Keratinocyte (primary cell): ENCODE data around the gene SYNE1. TPM values are rescaled to one million over a fixed set of nuclear protein-coding genes. Genes with fewer than 3 reads are reported as not detected.
A peak's percentile ranks its signal among the peaks of the same experiment; 100 is the strongest.

Experiments used
- DNase-seq: peaks from one replicate; pipeline ENCODE4 v3.0.0-alpha.2; 2011; ENCODE audit warnings: low read depth, missing footprints, low spot score
- FAIRE-seq: peaks from 2 replicates; lab custom pipeline; 2011; peaks lifted over from hg19 to GRCh38; lab: Jason Lieb, UNC
- H2AFZ ChIP-seq: 2 replicates; pipeline ENCODE4 v1.6.0; 2012; ENCODE audit warnings: low read length, control low read depth, inconsistent platforms; ENCODE audit not compliant: control insufficient read depth
- H3K27ac ChIP-seq: 2 replicates; pipeline ENCODE4 v1.5.1; 2011; ENCODE audit warnings: low read length; ENCODE audit not compliant: control insufficient read depth, insufficient read depth
- H3K27me3 ChIP-seq: 3 replicates; pipeline ENCODE4 v1.6.0; 2011; ENCODE audit warnings: low read length; ENCODE audit not compliant: control insufficient read depth, insufficient read depth; ENCODE audit errors: extremely low read depth
- H3K36me3 ChIP-seq, 2 experiments: 2 replicates in 1 of 2; 3 replicates in 1 of 2; pipeline ENCODE4 v1.5.1; 2011; ENCODE audit warnings: low read length in 2 of 2, mild to moderate bottlenecking in 1 of 2; ENCODE audit not compliant: control insufficient read depth in 2 of 2, insufficient read depth in 2 of 2; ENCODE audit errors: extremely low read depth in 1 of 2
- H3K4me1 ChIP-seq: 3 replicates; pipeline ENCODE4 v1.5.1; 2011; ENCODE audit warnings: low read length; ENCODE audit not compliant: control insufficient read depth, insufficient read depth; ENCODE audit errors: extremely low read depth
- H3K4me2 ChIP-seq: 3 replicates; pipeline ENCODE4 v1.6.0; 2011; ENCODE audit warnings: low read depth, low read length; ENCODE audit not compliant: control insufficient read depth, insufficient read depth; ENCODE audit errors: extremely low read depth
- H3K4me3 ChIP-seq, 3 experiments: fragments of 200-600 bp in 1 of 3; sonication (generic) in 1 of 3; 2 replicates in 2 of 3; 3 replicates in 1 of 3; pipeline ENCODE4 v1.5.1; 2011 to 2016; ENCODE audit warnings: low read length in 3 of 3, mild to moderate bottlenecking in 3 of 3, control low read depth in 2 of 3, inconsistent platforms in 1 of 3, low read depth in 1 of 3, mixed read lengths in 1 of 3, mixed run types in 1 of 3, moderate library complexity in 1 of 3; ENCODE audit not compliant: control insufficient read depth in 2 of 3, insufficient read depth in 2 of 3; ENCODE audit errors: extremely low read depth in 1 of 3
- H3K79me2 ChIP-seq: 2 replicates; pipeline ENCODE4 v1.6.0; 2012; ENCODE audit warnings: low read length; ENCODE audit not compliant: control insufficient read depth, insufficient read depth
- H3K9ac ChIP-seq: 3 replicates; pipeline ENCODE4 v1.6.0; 2011; ENCODE audit warnings: low read length; ENCODE audit not compliant: control insufficient read depth, insufficient read depth; ENCODE audit errors: extremely low read depth
- H3K9me1 ChIP-seq: 3 replicates; pipeline ENCODE4 v1.6.0; 2011; ENCODE audit warnings: low read length; ENCODE audit not compliant: control insufficient read depth, insufficient read depth; ENCODE audit errors: extremely low read depth
- H3K9me3 ChIP-seq: 2 replicates; pipeline ENCODE4 v1.5.1; 2012; ENCODE audit warnings: low read depth, low read length; ENCODE audit not compliant: control insufficient read depth
- H4K20me1 ChIP-seq: 3 replicates; pipeline ENCODE4 v1.6.0; 2011; ENCODE audit warnings: low read length; ENCODE audit not compliant: control insufficient read depth, insufficient read depth; ENCODE audit errors: extremely low read depth
- CTCF ChIP-seq, 3 experiments: IDR thresholded peaks in 1 of 3; conservative IDR thresholded peaks in 1 of 3; optimal IDR thresholded peaks in 1 of 3; 2 replicates in 2 of 3; 3 replicates in 1 of 3; pipeline versions ENCODE3 to v1.5.1; 2011; ENCODE audit warnings: low read length in 3 of 3, mild to moderate bottlenecking in 3 of 3, moderate library complexity in 2 of 3, control low read depth in 1 of 3, inconsistent platforms in 1 of 3; ENCODE audit not compliant: insufficient read depth in 2 of 3; ENCODE audit errors: extremely low read depth in 1 of 3
- EZH2 ChIP-seq: IDR thresholded peaks from one replicate; pipeline ENCODE4 v1.6.1; 2012; ENCODE audit warnings: inconsistent platforms, mild to moderate bottlenecking, low read length, moderate library complexity
- dilution Hi-C: fragments of 300-500 bp; cut with MboI; formaldehyde crosslinking; loops from one replicate; pipeline ENCODE4 v1.7.0; 2020; ENCODE audit warnings: low sequenced_read_pairs; ENCODE audit not compliant: extremely low pct_ligation_motif_present
- polyA plus RNA-seq, 5 experiments: library from polyadenylated mRNA; depleted of rRNA in 3 of 5; stranded (reverse) in 3 of 5; stranded (forward) in 1 of 5; unstranded in 1 of 5; fragments of >200 nt; gene quantifications; 1 replicate in 1 of 5; 2 replicates in 3 of 5; 3 replicates in 1 of 5; pipeline versions ENCODE4 v1.2.1 to v1.2.3, GENCODE V29; 2011 to 2012; ENCODE audit warnings: missing spikeins in 2 of 5, low read depth in 1 of 5, low replicate concordance in 1 of 5

SYNE1 gene
- polyA plus RNA-seq, 1 donor (not counting 4 experiments of a cell fraction or from before 2014, with no cell fraction given): 4.0 TPM

GRCh38 chr6:152093711-152094110, 543.5 kb downstream of the SYNE1 start:
- no peak overlapping the region for H3K4me2 ChIP-seq
- no peak for DNase-seq
- H3K27ac ChIP-seq: no peak overlapping the region
- peaks cover 65% of the 10 kb centered on the region for H3K4me1 ChIP-seq
- H2AFZ ChIP-seq: no peak overlapping the region
- no peaks in the 10 kb centered on the region for H3K36me3 ChIP-seq
- H3K9ac ChIP-seq: no peak overlapping the region
- no peak for TF ChIP-seq CTCF (optimal IDR thresholded peaks at IDR 0.05 in 1 of 3, IDR thresholded peaks at IDR 0.05 in 1 of 3, conservative IDR thresholded peaks at IDR 0.05 in 1 of 3; ENCODE audit: extremely low read depth in 1 of 3, insufficient read depth in 2 of 3, low read length in 3 of 3)
- no peak for TF ChIP-seq EZH2
- no peak overlapping the region for H3K4me3 ChIP-seq
- H3K79me2 ChIP-seq: no peaks in the 10 kb centered on the region
- H3K9me1 ChIP-seq: no peaks in the 10 kb centered on the region
- no peak for FAIRE-seq
- H3K9me3 ChIP-seq: no peaks in the 10 kb centered on the region
- dilution Hi-C loops: no loop called here
- H4K20me1 ChIP-seq: no peaks in the 10 kb centered on the region
- H3K27me3 ChIP-seq: no peaks in the 10 kb centered on the region

GRCh38 chr6:152091851-152092341, 545.3 kb downstream of the SYNE1 start:
- Histone ChIP-seq H3K27ac (peak overlapping the region; percentile 43), H2AFZ (peak overlapping the region; percentile 61), H4K20me1 (no peaks in the 10 kb centered on the region), H3K27me3 (no peaks in the 10 kb centered on the region), H3K79me2 (no peaks in the 10 kb centered on the region), H3K4me3 (no peak overlapping the region), H3K9me3 (no peaks in the 10 kb centered on the region), H3K4me2 (peak overlapping the region; percentile 38), H3K9ac (no peak overlapping the region), H3K4me1 (peaks cover 62% of the 10 kb centered on the region), H3K9me1 (no peaks in the 10 kb centered on the region), H3K36me3 (no peaks in the 10 kb centered on the region)
- DNase-seq (no peak), FAIRE-seq (peak; percentile 90)
- dilution Hi-C loops: no loop called here
- TF ChIP-seq CTCF (optimal IDR thresholded peaks at IDR 0.05 in 1 of 3, IDR thresholded peaks at IDR 0.05 in 1 of 3, conservative IDR thresholded peaks at IDR 0.05 in 1 of 3; ENCODE audit: extremely low read depth in 1 of 3, insufficient read depth in 2 of 3, low read length in 3 of 3) (no peak), EZH2 (no peak)
